NCI-H2196 treated with DMSO at 0.1 percent for 48 hours (cell line): ENCODE measurements around the gene RFC2.
"Not testable (repeated sequence)": the region's sequence is repeated elsewhere in the genome, so short reads cannot be mapped to it uniquely, and the experiment has no call there.

Experiments
- DNase-seq: peaks from one replicate; lab custom pipeline; 2025; ENCODE audit not compliant: unreplicated experiment; lab: John Stamatoyannopoulos, UW

Gene RFC2

GRCh38 chr7:74252893-74253292, 1.3 kb downstream of the RFC2 start:
- DNase-seq = peak; percentile 72

- DNase-seq = not testable (repeated sequence)
Measured at GRCh38 chr7:74249058-74249457, 5.1 kb downstream of the RFC2 start.

DNA sequence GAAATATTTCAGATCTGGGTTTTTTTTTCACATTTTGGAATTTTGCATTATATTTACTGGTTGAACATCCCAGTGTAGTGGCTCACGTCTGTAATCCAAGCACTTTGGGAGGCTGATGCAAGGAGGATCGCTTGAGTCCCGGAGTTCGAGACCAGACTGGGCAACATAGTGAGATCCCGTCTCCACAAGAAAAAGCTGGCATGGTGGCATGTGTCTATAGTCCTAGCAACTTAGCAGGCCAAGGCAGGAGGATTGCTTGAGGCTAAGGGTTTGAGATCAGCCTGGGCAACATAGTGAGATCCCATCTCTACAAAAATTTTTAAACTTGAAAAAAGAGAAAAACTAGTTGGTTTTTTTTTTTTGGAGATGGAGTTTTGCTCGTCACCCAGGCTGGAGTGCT, 6.0 kb downstream of the RFC2 start:
- DNase-seq = no peak

DNA sequence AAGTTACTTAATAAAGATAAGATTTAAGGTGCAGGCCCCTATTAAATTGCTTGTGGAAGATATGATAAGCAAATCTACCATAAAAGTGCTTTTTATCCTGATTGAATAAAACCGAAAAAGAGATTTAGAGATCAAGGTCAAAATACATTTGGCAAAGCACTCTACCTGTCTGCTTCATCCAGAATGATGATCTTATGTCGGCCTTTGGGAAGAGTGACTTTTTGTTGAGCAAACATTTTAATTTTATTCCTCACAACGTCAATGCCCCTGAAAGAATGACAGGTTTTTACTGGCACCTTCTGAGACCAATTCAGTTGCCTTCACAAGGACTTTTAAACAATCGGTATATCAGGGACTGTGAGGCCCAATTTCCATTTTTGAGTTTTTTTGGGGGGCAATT, 7.7 kb downstream of the RFC2 start:
- DNase-seq = no peak

GRCh38 chr7:74242122-74242443, 12.1 kb downstream of the RFC2 start:
- no peak for DNase-seq

GRCh38 chr7:74240482-74240881, 13.7 kb downstream of the RFC2 start:
- DNase-seq = no peak

- no peak for DNase-seq
Measured at GRCh38 chr7:74236284-74236683, 17.9 kb downstream of the RFC2 start.

DNA sequence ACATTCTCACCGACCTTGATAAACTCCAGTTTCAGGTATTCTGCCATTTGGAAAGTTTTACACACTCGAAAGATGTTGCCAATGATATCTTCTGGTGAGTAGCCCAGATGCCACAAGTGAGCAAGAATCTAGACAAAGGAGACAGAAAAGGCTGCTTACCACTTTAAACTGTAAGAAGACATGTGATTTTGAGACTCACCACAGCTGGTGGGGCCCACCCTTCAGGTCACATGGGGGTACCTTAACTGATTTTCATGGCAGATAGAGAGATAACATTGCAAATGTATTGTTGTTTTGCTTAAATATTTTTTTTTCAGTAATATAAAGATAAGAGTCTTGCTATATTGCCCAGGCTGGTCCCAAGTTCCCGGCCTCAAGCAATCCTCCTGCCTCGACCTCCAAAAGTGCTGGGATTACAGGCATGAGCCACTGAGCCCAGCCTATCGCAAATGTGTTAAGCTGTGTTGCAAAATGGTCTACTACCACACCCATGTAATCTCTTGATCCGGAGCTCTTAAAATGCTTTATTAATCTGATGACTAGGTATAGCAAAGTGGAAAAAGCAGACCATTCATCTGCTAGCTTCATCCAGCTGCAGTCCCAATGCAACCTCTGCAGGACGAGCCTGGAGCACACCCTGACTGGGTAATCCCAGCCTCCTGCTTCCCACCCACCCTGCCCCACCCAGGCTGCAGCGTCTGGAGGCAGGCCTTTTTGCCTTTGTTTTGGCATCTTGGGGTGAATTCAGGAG, 18.5 kb downstream of the RFC2 start:
- no peak for DNase-seq

DNA sequence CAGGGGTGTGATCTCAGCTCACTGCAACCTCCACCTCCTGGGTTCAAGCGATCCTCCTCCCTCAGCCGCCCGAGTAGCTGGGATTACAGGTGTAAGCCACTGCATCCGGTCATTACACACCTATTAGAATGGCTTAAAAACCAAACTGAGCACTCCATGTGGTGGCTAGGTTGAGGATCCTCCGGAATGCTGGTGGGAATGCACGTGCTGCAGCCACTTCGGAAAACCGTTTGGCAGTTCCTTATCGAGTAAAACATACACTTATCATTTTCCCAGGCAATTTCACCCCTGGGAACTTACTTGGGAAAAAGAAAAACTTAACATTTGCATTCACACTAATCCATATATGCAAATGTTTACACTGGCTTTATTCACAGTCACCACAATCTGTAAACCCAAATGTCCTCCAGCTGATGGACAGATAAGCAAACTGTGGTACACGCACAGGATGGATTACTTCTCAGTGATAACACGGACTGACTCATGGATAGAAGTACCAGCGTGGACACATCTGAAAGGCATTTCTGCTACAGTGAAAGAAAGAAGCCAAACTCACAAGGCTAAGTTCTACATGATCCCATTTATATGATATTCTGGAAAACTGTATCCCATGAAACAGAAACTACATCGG, 20.4 kb downstream of the RFC2 start:
- no peak for DNase-seq

- no peak for DNase-seq
Measured at GRCh38 chr7:74231232-74231590, 23.0 kb downstream of the RFC2 start.

- no peak for DNase-seq
Measured at GRCh38 chr7:74230446-74231231, 23.6 kb downstream of the RFC2 start.

DNA sequence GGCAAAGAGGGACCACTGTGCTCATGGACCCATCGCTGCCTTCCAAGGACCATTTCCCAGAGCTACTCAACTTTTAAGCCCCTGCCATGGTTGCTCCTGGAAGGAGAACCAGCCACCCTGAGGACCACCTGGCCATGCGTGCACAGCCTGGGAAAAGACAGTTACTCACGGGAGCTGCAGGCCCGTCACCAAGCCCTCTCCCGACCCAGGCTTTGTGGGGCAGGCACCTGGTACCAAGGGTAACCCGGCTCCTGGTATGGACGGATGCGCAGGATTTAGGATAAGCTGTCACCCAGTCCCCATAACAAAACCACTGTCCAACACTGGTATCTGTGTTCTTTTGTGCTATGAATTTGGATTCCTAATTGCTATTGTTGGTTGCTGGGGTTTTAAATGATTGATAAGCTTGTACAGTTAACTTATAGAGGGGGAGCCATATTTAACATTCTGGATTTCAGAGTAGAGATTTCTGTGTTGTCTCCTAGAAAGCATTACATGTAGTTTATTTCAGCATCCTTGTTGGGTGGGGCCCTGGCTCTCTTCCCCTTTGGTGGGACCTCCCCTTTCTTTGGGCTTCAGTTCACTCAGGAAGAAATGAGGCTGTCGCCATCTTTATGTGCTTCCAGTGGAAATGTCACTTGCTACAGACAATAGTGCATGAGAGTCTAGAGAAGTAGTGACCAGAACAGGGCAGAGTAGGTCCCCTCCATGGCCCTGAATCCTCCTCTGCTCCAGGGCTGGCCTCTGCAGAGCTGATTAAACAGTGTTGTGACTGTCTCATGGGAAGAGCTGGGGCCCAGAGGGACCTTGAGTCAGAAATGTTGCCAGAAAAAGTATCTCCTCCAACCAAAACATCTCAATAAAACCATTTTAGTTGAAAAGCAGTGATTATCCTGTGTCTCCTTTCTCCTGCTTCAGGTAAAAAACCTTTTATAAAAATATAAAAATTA, 25.0 kb downstream of the RFC2 start:
- no peak for DNase-seq

DNA sequence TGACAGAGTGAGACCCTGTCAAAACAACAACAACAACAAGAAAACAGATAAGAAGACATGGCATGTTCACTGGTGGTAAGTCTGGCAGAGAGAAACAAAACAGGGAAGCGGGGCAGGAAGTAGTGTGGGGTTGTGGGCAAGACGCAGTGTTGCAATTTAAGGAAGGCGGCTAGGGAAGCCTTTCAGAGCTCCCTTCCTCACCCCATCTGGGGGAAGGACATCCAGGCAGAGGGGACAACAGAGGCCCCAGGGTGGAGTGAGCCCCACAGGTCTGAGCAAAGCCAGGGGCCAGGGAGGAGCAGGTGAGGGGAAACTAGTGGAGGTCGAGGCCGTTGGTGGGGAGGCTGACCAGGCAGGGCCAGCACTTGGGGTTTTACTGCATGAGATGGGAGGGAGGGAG, 27.6 kb downstream of the RFC2 start:
- DNase-seq = no peak

DNA sequence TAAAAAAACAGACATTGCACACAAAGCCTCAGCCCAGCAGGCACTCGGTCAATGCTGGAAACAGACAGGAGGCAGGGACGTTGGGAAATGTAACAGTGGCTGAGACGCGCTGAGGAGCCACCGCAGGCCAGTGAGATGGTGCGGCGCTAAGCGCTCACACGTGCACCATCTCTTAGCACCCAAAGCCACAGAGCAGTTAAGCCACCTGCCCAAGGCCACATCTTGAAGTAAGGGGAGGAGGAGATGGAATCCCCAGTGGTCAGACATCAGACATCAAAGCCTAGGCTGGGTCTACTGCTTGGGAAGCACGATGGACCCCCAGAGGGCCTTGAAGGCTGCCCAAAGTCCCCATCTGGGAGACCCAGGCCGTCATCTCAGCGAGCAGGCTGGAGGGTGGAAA, 28.8 kb downstream of the RFC2 start:
- DNase-seq = no peak

DNA sequence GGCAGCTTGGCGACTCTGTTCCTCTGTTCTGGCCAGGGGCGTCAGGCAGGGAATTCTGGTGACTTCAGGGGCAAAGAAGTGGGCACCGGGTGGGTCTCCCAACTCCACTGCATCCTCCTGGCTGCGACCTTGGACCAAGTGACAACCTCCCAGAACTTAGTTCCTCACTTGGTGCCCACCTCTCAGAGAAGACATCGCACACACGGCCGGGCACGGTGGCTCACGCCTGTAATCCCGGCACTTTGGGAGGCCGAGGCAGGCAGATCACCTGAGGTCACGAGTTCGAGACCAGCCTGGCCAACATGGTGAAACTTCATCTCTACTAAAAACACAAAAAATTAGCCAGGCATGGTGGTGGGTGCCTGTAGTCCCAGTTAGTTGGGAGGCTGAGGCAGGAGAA, 29.3 kb downstream of the RFC2 start:
- DNase-seq = not testable (repeated sequence)

- no peak for DNase-seq
Measured at GRCh38 chr7:74224511-74224832, 29.7 kb downstream of the RFC2 start.

- DNase-seq = peak; percentile 11
Measured at GRCh38 chr7:74223711-74224510, 30.3 kb downstream of the RFC2 start.

- DNase-seq = no peak
Measured at GRCh38 chr7:74222851-74223710, 31.1 kb downstream of the RFC2 start.

GRCh38 chr7:74221713-74222112, 32.5 kb downstream of the RFC2 start:
- no peak for DNase-seq

DNA sequence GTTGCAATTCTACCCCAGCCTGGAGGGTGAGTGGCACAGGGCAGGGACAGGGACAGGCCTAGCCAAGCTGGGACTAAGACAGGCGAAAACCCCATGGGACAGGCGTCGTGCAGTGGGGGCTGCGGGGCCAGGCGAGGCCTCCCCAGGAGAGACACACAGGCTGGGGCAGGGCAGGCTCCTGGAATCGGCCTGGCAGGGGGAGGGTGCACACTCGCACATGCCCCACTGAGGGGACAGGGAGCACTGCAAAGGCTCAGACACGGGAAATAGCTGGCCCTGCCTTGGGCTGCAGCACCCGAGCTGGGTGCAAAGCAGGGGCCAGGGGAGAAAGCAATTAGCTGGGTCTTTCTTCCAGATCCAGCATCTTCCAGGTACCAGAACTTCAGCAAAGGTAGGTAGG, 34.0 kb downstream of the RFC2 start:
- no peak for DNase-seq
